Adrenal gland (tissue), 12 donors: ENCODE measurements around the gene PRR20A. TPM values are rescaled to one million over a fixed set of nuclear protein-coding genes. Genes with fewer than 3 reads are reported as not detected.
"Not testable (repeated sequence)": the region's sequence is repeated elsewhere in the genome, so short reads cannot be mapped to it uniquely, and the experiment has no call there.

Experiments
- DNase-seq, 7 donors: peaks; one replicate each; pipeline ENCODE4 v3.0.0-alpha.2; 2019 to 2020
- H3K27ac ChIP-seq, 5 donors: fragments of 200-600 bp; sonication (generic) in 4 of 5; 1 replicate in 3 of 5; 2 replicates in 2 of 5; pipeline versions ENCODE4 v1.5.1 to v1.8.0; 2016 to 2020; ENCODE audit warnings: mild to moderate bottlenecking in 1 of 5
- H3K27me3 ChIP-seq: fragments of 200-600 bp; 2 replicates; pipeline ENCODE4 v1.8.0; 2021
- H3K36me3 ChIP-seq, 2 donors: fragments of 200-600 bp; replicated peaks in 1 of 2; 1 replicate in 1 of 2; 2 replicates in 1 of 2; pipeline versions ENCODE4 v1.5.1 to v1.8.0; 2018 to 2022
- H3K4me1 ChIP-seq, 2 donors: fragments of 200-600 bp; replicated peaks in 1 of 2; 1 replicate in 1 of 2; 2 replicates in 1 of 2; pipeline versions ENCODE4 v1.5.1 to v1.8.0; 2018 to 2021
- H3K4me3 ChIP-seq, 4 donors: fragments of 200-600 bp; sonication (generic) in 3 of 4; one replicate each; pipeline ENCODE4 v1.5.1; 2016 to 2018
- H3K9me3 ChIP-seq, 3 donors: fragments of 200-600 bp; sonication (generic) in 1 of 3; replicated peaks in 1 of 3; 1 replicate in 2 of 3; 2 replicates in 1 of 3; pipeline versions ENCODE4 v1.5.1 to v1.8.0; 2016 to 2021
- POLR2A ChIP-seq, 2 donors: fragments of 450-650 bp; IDR thresholded peaks; one replicate each; pipeline ENCODE4 v1.6.1; 2017; ENCODE audit warnings: antibody characterized with exemption in 2 of 2, mild to moderate bottlenecking in 2 of 2, moderate library complexity in 1 of 2
- WGBS, 4 donors: extraction: QIAGEN DNeasy Blood & Tissue Kit in 2 of 4; methylation state at CpG; one replicate each; pipeline versions ENCODE4 v1.1.5 to v1.1.7; 2013 to 2017; 5-methylcytosine and 5-hydroxymethylcytosine counted together
- intact Hi-C, 2 donors: fragments of 100-400 bp; cut with DNase I; formaldehyde crosslinking; loops; one replicate each; pipeline versions ENCODE4 v1.14.1 to v1.15.0; 2022 to 2023
- polyA plus RNA-seq, 3 donors: library from polyadenylated mRNA; stranded (reverse); fragments of 200-250 nt in 2 of 3; fragments of 350-450 nt in 1 of 3; fragmentation: Illumina TruSeq in 1 of 3; extraction: RNeasy Lipid Tissue Mini Kit (QIAGEN cat#74804) in 1 of 3; gene quantifications; one replicate each; pipeline ENCODE4 v1.2.3, GENCODE V29; 2013 to 2014
- total RNA-seq, 9 donors: library from RNA; depleted of rRNA in 4 of 9; stranded (reverse); fragments of >200 nt in 4 of 9; fragments of 120-200 nt in 1 of 9; fragmentation: NEBNext Ultra II Directional in 1 of 9; extraction: Animal tissue kit (Norgen Biotek cat#: 25700) in 1 of 9; gene quantifications; one replicate each; pipeline versions ENCODE4 v1.1.0 to v1.2.4, GENCODE V29; 2013 to 2023
- TF ChIP-seq, protein P1 (sequence below), 6 experiments: fragments of 450-650 bp in 4 of 6; fragments of 200-600 bp in 2 of 6; sonication (generic) in 1 of 6; IDR thresholded peaks; 1 replicate in 5 of 6; 2 replicates in 1 of 6; pipeline versions ENCODE4 v1.5.1 to v1.8.0; 2016 to 2021; ENCODE audit warnings: antibody characterized with exemption in 6 of 6, mild to moderate bottlenecking in 2 of 6, moderate library complexity in 1 of 6
- donor health status: healthy with polysubstance abuse.
- donor health status: Bipolar disorder and iron deficiency.
- donor health status: DM: yes; HTN: yes; CAD: no.
- donor health status: DM: no; HTN: no; CAD: no.
- donor health status: DM: no; HTN: no; CAD: no.
- donor health status: DM: yes; HTN: yes; CAD: no.

The PRR20A gene
- total and polyA plus RNA-seq, 12 donors, result not detected

DNA sequence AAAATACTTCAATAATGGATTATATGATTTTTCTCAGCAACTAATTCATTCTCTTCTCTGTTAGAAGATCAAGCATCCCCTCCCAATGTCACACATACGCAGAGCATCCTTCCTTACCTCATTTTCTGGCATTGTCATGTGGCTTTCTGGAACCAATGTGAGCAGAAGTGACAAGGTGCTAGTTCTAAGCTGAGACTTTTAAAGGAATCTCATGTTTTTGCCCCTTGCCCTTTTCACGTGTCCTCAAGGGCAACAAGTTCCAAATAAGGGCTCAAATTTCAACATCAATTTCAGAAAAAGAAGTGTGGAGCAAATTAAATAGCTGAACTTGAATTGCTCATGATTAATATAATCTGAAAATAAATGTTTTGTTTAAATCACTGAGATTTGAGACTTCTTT is 4.6 kb upstream of the PRR20A start:
- TF ChIP-seq, protein P1, sequence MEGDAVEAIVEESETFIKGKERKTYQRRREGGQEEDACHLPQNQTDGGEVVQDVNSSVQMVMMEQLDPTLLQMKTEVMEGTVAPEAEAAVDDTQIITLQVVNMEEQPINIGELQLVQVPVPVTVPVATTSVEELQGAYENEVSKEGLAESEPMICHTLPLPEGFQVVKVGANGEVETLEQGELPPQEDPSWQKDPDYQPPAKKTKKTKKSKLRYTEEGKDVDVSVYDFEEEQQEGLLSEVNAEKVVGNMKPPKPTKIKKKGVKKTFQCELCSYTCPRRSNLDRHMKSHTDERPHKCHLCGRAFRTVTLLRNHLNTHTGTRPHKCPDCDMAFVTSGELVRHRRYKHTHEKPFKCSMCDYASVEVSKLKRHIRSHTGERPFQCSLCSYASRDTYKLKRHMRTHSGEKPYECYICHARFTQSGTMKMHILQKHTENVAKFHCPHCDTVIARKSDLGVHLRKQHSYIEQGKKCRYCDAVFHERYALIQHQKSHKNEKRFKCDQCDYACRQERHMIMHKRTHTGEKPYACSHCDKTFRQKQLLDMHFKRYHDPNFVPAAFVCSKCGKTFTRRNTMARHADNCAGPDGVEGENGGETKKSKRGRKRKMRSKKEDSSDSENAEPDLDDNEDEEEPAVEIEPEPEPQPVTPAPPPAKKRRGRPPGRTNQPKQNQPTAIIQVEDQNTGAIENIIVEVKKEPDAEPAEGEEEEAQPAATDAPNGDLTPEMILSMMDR (IDR thresholded peaks at IDR 0.05), result no peak

GRCh38 chr13:57137585-57137984 is 3.1 kb upstream of the PRR20A start:
- Histone ChIP-seq H3K27me3 (no peaks in the 10 kb centered on the region), H3K36me3 (no peaks in the 10 kb centered on the region), H3K9me3 (no peaks in the 10 kb centered on the region), H3K4me3 (no peak overlapping the region), H3K4me1 (no peaks in the 10 kb centered on the region), H3K27ac (no peak overlapping the region)
- no peak for TF ChIP-seq POLR2A (IDR thresholded peaks at IDR 0.05)
- TF ChIP-seq, protein P1 (IDR thresholded peaks at IDR 0.05), result no peak
- DNase-seq, result no peak
- WGBS, 4 donors, result 67 to 76% (median 72%) methylated on average over 4 of the region's 4 CpGs
- intact Hi-C loops, result no loop called here

More for the DNA sequence above, 4.6 kb upstream of the PRR20A start:
- DNase-seq, result no peak
- no peaks in the 10 kb centered on the region for H3K36me3 ChIP-seq
- H3K4me3 ChIP-seq, result no peak overlapping the region
- no peaks in the 10 kb centered on the region for H3K9me3 ChIP-seq
- intact Hi-C loops, result no loop called here
- 44 to 60% (median 52%) methylated on average over 2 of the region's 2 CpGs for WGBS, 4 donors
- no peak overlapping the region for H3K27ac ChIP-seq
- H3K27me3 ChIP-seq, result no peaks in the 10 kb centered on the region
- H3K4me1 ChIP-seq, result no peaks in the 10 kb centered on the region

DNA sequence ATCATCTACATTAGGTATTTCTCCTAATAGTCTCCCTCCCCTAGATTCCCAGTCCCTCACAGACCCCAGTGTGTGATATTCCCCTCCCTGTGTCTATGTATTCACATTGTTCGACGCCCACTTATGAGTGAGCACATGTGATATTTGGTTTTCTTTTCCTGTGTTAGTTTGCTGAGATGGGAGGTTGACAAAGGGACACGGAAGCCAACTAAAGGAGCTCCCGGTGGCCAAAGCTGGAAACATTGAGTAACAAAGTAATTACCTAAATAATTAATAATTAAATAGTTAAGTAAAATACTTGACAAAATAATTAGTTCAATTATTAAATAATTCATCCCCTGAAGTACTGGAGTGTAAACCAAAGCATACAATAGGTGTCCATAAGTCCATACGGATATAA is 1.7 kb upstream of the PRR20A start:
- TF ChIP-seq POLR2A (IDR thresholded peaks at IDR 0.05), result no peak
- TF ChIP-seq, protein P1 (IDR thresholded peaks at IDR 0.05), result no peak
- WGBS, 4 donors, result 80 to 88% (median 85%) methylated on average over 5 of the region's 5 CpGs
- Histone ChIP-seq H3K27ac (no peak overlapping the region), H3K36me3 (no peaks in the 10 kb centered on the region), H3K27me3 (no peaks in the 10 kb centered on the region), H3K4me1 (no peaks in the 10 kb centered on the region), H3K4me3 (no peak overlapping the region), H3K9me3 (no peaks in the 10 kb centered on the region)
- intact Hi-C loops, result no loop called here
- peak in 1 of 7 donors; percentile 3 for DNase-seq

- H3K9me3 ChIP-seq, H3K27ac ChIP-seq, intact Hi-C loops, H3K4me3 ChIP-seq, H3K4me1 ChIP-seq, H3K27me3 ChIP-seq, H3K36me3 ChIP-seq, DNase-seq: not testable (repeated sequence)
- WGBS, 4 donors, result 97 to 100% methylated on average over 2 to 7 of the region's 18 CpGs; no CpG with 5 or more reads in 2 of the 4 donors
These were observed 937 bp upstream of the PRR20A start for GRCh38 chr13:57139781-57140180.

- intact Hi-C loops, result not testable (repeated sequence)
- WGBS, 4 donors, result no CpG with 5 or more reads among the region's 22 CpGs
These were observed 6.5 kb downstream of the PRR20A start, which contains the start of gene PRR20B for GRCh38 chr13:57147188-57147587. TSS of gene PRR20B (plus strand) at chr13:57147488. CDS start at chr13:57147875, 387 bp downstream.

DNA sequence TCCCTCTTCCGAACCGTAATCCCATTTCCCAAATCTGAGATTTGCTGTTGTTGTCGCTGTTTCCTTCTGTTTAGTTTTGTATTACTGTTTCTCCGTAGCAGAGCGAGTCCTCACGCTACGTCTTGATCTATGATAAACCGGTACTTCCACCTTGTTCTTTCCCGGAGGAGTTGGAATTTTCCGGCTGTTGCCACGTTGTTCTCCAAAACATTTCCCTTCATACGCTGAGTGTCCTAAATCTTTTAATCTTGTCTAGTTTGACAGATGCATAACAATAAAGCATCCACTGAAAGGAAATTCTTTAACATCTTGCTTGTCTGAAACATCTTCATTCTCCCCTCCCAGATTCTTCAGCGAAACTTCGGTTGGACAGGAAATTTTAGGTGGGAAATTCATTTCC is 7.4 kb downstream of the PRR20A start:
- H3K9me3 ChIP-seq, H3K27ac ChIP-seq, H3K4me3 ChIP-seq, H3K27me3 ChIP-seq, H3K4me1 ChIP-seq, intact Hi-C loops, H3K36me3 ChIP-seq, DNase-seq: not testable (repeated sequence)
- 87 to 90% (median 89%) methylated on average over 6 to 9 of the region's 14 CpGs for WGBS, 4 donors

More at GRCh38 chr13:57147188-57147587, 6.5 kb downstream of the PRR20A start, which contains the start of gene PRR20B:
- not testable (repeated sequence) for H3K9me3 ChIP-seq, H3K4me1 ChIP-seq, H3K27ac ChIP-seq, DNase-seq, H3K27me3 ChIP-seq, H3K4me3 ChIP-seq, H3K36me3 ChIP-seq

GRCh38 chr13:57153761-57154160 is 13.0 kb downstream of the PRR20A start, which contains the start of gene PRR20C:
TSS of gene PRR20C (plus strand) at chr13:57154061. CDS start at chr13:57154448, 387 bp downstream.
- H3K4me1 ChIP-seq, H3K27ac ChIP-seq, intact Hi-C loops, H3K4me3 ChIP-seq, DNase-seq, H3K27me3 ChIP-seq, H3K9me3 ChIP-seq, H3K36me3 ChIP-seq: not testable (repeated sequence)
- WGBS, 4 donors, result no CpG with 5 or more reads among the region's 22 CpGs

DNA sequence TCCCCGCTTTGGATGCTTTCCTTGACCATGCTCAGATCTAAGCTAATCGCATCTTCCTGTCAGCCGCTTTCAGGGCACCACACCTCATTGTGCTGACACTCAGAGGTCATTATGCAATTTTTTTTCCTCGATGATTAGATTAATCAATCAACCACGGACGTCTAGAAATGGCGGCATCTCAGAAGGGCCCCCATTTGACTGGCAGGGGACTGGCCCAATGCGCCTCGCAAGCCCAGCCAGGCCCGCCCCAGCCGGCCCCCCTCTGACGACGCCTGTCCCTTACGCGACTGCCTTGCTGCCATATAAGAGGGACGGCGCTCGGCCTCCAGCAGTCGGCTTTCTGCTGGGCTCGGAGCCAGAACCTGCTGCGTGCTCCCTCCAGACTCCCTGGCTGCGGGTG is 19.6 kb downstream of the PRR20A start, which contains the start of gene PRR20D:
TSS of gene PRR20D (plus strand) at position 301 of the 400 bp plus-strand sequence. CDS start 387 bp downstream, outside the sequence.
- H3K4me3 ChIP-seq, H3K27ac ChIP-seq, H3K9me3 ChIP-seq, intact Hi-C loops, H3K27me3 ChIP-seq, H3K4me1 ChIP-seq, DNase-seq, H3K36me3 ChIP-seq: not testable (repeated sequence)
- WGBS, 4 donors, result no CpG with 5 or more reads among the region's 22 CpGs
